GM21367 (cell line): ENCODE results near the gene INPP5E.
A peak's percentile ranks its signal among the peaks of the same experiment; 100 is the strongest.

Source experiments
- ATAC-seq: cut with Tn5 transposase; IDR thresholded peaks from one replicate; pipeline ENCODE4 v1.9.1; 2021; ENCODE audit not compliant: unreplicated experiment

INPP5E gene

GRCh38 chr9:136451221-136451877 is 11.7 kb upstream of the INPP5E start:
- ATAC-seq: no peak

- ATAC-seq: no peak
These were observed 9.0 kb upstream of the INPP5E start for GRCh38 chr9:136448655-136449054.

- ATAC-seq: no peak
These were observed 7.6 kb upstream of the INPP5E start for GRCh38 chr9:136447173-136447778.

GRCh38 chr9:136445799-136446198 is 6.2 kb upstream of the INPP5E start:
- ATAC-seq: no peak

- no peak for ATAC-seq
These were observed 4.5 kb upstream of the INPP5E start for GRCh38 chr9:136444102-136444501.

- no peak for ATAC-seq
These were observed 4.0 kb upstream of the INPP5E start for GRCh38 chr9:136443687-136444086.

GRCh38 chr9:136443087-136443486 is 3.4 kb upstream of the INPP5E start:
- ATAC-seq: no peak

- ATAC-seq: no peak
These were observed 2.6 kb upstream of the INPP5E start for GRCh38 chr9:136442265-136442664.

- no peak for ATAC-seq
These were observed 2.1 kb upstream of the INPP5E start for GRCh38 chr9:136441681-136442245.

- ATAC-seq: no peak
These were observed 1.6 kb upstream of the INPP5E start for GRCh38 chr9:136441191-136441680.

- peak; percentile 26 for ATAC-seq
These were observed 831 bp downstream of the INPP5E start for GRCh38 chr9:136438548-136439480.

GRCh38 chr9:136437839-136438547 is 1.7 kb downstream of the INPP5E start:
- ATAC-seq: no peak

GRCh38 chr9:136437430-136437829 is 2.2 kb downstream of the INPP5E start:
- no peak for ATAC-seq

- ATAC-seq: no peak
These were observed 3.5 kb downstream of the INPP5E start for GRCh38 chr9:136436055-136436634.

- no peak for ATAC-seq
These were observed 5.0 kb downstream of the INPP5E start for GRCh38 chr9:136434580-136435169.

- no peak for ATAC-seq
These were observed 5.6 kb downstream of the INPP5E start for GRCh38 chr9:136433849-136434579.

- no peak for ATAC-seq
These were observed 6.5 kb downstream of the INPP5E start for GRCh38 chr9:136433043-136433715.

- no peak for ATAC-seq
These were observed 7.1 kb downstream of the INPP5E start for GRCh38 chr9:136432591-136432990.
